ENCODE data around the gene LAMA3. TPM values are rescaled to one million over a fixed set of nuclear protein-coding genes. Genes with fewer than 3 reads are reported as not detected.

Gene LAMA3
- total and polyA plus RNA-seq, 10 of the 15 experiments (the other 5 are each of a cell fraction or from before 2014, with no cell fraction given), result 0.37 to 6.5 (median 5.4) TPM

- in situ Hi-C loops (cut with MboI), result no loop called here
- 75% methylated on average over 6 of the region's 6 CpGs for WGBS (ENCODE audit: insufficient coverage, insufficient replicate concordance, low lambda C conversion rate, missing lambda C conversion rate)
- ATAC-seq, result no peak
- TF ChIP-seq CUX1 (IDR thresholded peaks at IDR 0.05; ENCODE audit: insufficient replicate concordance, low read depth, low read length) (no peak), SIN3A (IDR thresholded peaks at IDR 0.05; ENCODE audit: low read depth, low read length) (no peak), EGR1 (IDR thresholded peaks at IDR 0.05; ENCODE audit: borderline replicate concordance in 1 of 2, low read depth in 2 of 2, low read length in 2 of 2) (no peak), ZBED1 (IDR thresholded peaks at IDR 0.05; ENCODE audit: borderline replicate concordance) (no peak), ZNF24 (IDR thresholded peaks at IDR 0.05) (no peak), HDAC2 (IDR thresholded peaks at IDR 0.05) (no peak), TCF3 (IDR thresholded peaks at IDR 0.05; ENCODE audit: borderline replicate concordance, insufficient read depth, low read depth, low read length) (no peak)
- RAD21 ChIA-PET (ENCODE audit: unreplicated experiment), result no interaction called here
- CTCF ChIA-PET, result interaction anchor here (0.8 to 1.1 kb wide), 3 partner anchors 9 to 112 kb away, joined by 3 to 5 read pairs (median 3); no protein-coding TSS in a partner anchor
- Histone ChIP-seq H4K20me1 (ENCODE audit: control insufficient read depth, insufficient read depth) (no peaks in the 10 kb centered on the region), H3K79me2 (ENCODE audit: control insufficient read depth, insufficient read depth, low read length) (peaks cover 17% of the 10 kb centered on the region), H3K4me1 (ENCODE audit: control insufficient read depth, insufficient read depth, low read length) (peaks cover 27% of the 10 kb centered on the region), H3K4me3 (no peak overlapping the region), H2AFZ (ENCODE audit: control insufficient read depth, low read depth, low read length) (no peak overlapping the region), H3K27ac (ENCODE audit: control insufficient read depth, insufficient read depth) (no peak overlapping the region), H3K9me3 (replicated peaks; ENCODE audit: control insufficient read depth, insufficient read depth, low read length) (no peaks in the 10 kb centered on the region; the same call in 1 of the 3 replicates), H3K9ac (ENCODE audit: control insufficient read depth, insufficient read depth, low read length) (no peak overlapping the region), H3K27me3 (replicated peaks in 1 of 2; ENCODE audit: control insufficient read depth in 2 of 2, insufficient read depth in 2 of 2, low read length in 1 of 2) (no peaks in the 10 kb centered on the region), H3K4me2 (ENCODE audit: control insufficient read depth, insufficient read depth) (peak overlapping the region; percentile 12; the same call in 1 of the 2 replicates), H3K36me3 (ENCODE audit: control insufficient read depth in 2 of 2, insufficient read depth in 2 of 2, low read length in 1 of 2) (no peaks in the 10 kb centered on the region)
- SMC1A ChIA-PET (ENCODE audit: uncharacterized antibody, unreplicated experiment), result interaction anchor here (0.9 to 1.7 kb wide), 7 partner anchors 8 to 20 kb away, joined by 3 to 5 read pairs (median 3); no protein-coding TSS in a partner anchor
- intact Hi-C loops (cut with micrococcal nuclease; ENCODE audit: unreplicated experiment), result no loop called here
- no peak for DNase-seq (ENCODE audit: low read depth, low spot score)
- no peak for FAIRE-seq
- BruUV-seq (replicated peaks), result no TSS peak
- POLR2A ChIA-PET, result no interaction called here
These were observed 301.5 kb downstream of the LAMA3 start for GRCh38 chr18:23990474-23991410.

All from GM12878 (cell line).